ENCODE data around the gene ROR2. TPM values are rescaled to one million over a fixed set of nuclear protein-coding genes. Genes with fewer than 3 reads are reported as not detected.

Gene ROR2
- total and polyA plus RNA-seq, 2 donors (not counting 3 experiments of a cell fraction or from before 2014, with no cell fraction given) = not detected

DNA sequence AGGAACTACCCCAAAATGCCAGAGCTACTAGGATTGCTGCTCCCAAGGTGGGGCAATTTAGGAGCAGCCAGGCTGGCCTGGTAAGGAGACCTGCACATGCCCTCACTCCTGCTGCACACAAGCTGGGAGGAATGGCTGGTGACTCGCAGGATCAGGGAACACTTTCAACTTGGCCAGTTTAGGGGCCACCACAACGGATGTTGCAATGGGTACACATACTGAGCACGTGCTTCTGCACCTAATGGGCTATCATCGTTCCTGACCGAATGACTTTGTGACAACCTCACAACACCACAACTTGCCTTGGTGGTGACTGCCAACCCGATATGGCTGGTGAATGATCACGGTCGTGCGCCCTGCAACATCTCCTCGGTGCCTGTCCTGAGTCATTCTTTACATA lies 172.0 kb downstream of the ROR2 start:
- Histone ChIP-seq H4K20me1 (replicated peaks; ENCODE audit: control insufficient read depth, extremely low read depth, insufficient read depth, low read length) (no peaks in the 10 kb centered on the region), H3K9me1 (replicated peaks; ENCODE audit: control insufficient read depth, extremely low read depth, insufficient read depth, low read length) (no peaks in the 10 kb centered on the region), H2AFZ (ENCODE audit: low read depth, low read length) (no peak overlapping the region), H3K9me3 (replicated peaks; ENCODE audit: control insufficient read depth, insufficient read depth, low read length) (no peaks in the 10 kb centered on the region), H3K27me3 (ENCODE audit: control insufficient read depth in 2 of 2, insufficient read depth in 2 of 2, low read length in 2 of 2) (no peaks in the 10 kb centered on the region), H3K79me2 (ENCODE audit: control insufficient read depth, insufficient read depth, low read length) (no peaks in the 10 kb centered on the region), H3K9ac (replicated peaks; ENCODE audit: extremely low read depth, insufficient read depth, low read length) (no peak overlapping the region), H3K4me1 (ENCODE audit: control insufficient read depth, extremely low read depth, insufficient read depth, low read length) (no peaks in the 10 kb centered on the region), H3K27ac (ENCODE audit: insufficient read depth, low read depth, low read length) (no peak overlapping the region), H3K4me2 (ENCODE audit: insufficient read depth, low read length) (no peak overlapping the region), H3K4me3 (replicated peaks in 1 of 3; ENCODE audit: insufficient read depth in 1 of 3, low read depth in 1 of 3, low read length in 3 of 3) (no peak overlapping the region), H3K36me3 (ENCODE audit: control insufficient read depth in 2 of 2, extremely low read depth in 1 of 2, insufficient read depth in 2 of 2, low read length in 2 of 2) (no peaks in the 10 kb centered on the region)
- ChIA-PET CTCF (no interaction called here), POLR2A (no interaction called here)
- TF ChIP-seq POLR2AphosphoS5 (IDR thresholded peaks at IDR 0.05; ENCODE audit: insufficient read depth, low read depth, low read length) (no peak), EZH2 (IDR thresholded peaks at IDR 0.05; ENCODE audit: borderline replicate concordance, low read depth, low read length, severe bottlenecking) (no peak), MYC (IDR thresholded peaks at IDR 0.05; ENCODE audit: low read depth, low read length) (no peak), JUN (IDR thresholded peaks at IDR 0.05; ENCODE audit: borderline replicate concordance, insufficient read depth, insufficient read length, low read depth) (no peak), POLR2A (IDR thresholded peaks at IDR 0.05; ENCODE audit: low read depth, low read length) (no peak), GATA2 (IDR thresholded peaks at IDR 0.05; ENCODE audit: insufficient read depth, insufficient read length, low read depth, low read length) (no peak), FOS (IDR thresholded peaks at IDR 0.05; ENCODE audit: borderline replicate concordance, insufficient read depth, low read length) (no peak)
- TF ChIP-seq, protein P1, sequence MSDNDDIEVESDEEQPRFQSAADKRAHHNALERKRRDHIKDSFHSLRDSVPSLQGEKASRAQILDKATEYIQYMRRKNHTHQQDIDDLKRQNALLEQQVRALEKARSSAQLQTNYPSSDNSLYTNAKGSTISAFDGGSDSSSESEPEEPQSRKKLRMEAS (IDR thresholded peaks at IDR 0.05; ENCODE audit: insufficient read depth, insufficient read length) = no peak
- TF ChIP-seq, protein P2, sequence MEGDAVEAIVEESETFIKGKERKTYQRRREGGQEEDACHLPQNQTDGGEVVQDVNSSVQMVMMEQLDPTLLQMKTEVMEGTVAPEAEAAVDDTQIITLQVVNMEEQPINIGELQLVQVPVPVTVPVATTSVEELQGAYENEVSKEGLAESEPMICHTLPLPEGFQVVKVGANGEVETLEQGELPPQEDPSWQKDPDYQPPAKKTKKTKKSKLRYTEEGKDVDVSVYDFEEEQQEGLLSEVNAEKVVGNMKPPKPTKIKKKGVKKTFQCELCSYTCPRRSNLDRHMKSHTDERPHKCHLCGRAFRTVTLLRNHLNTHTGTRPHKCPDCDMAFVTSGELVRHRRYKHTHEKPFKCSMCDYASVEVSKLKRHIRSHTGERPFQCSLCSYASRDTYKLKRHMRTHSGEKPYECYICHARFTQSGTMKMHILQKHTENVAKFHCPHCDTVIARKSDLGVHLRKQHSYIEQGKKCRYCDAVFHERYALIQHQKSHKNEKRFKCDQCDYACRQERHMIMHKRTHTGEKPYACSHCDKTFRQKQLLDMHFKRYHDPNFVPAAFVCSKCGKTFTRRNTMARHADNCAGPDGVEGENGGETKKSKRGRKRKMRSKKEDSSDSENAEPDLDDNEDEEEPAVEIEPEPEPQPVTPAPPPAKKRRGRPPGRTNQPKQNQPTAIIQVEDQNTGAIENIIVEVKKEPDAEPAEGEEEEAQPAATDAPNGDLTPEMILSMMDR (IDR thresholded peaks at IDR 0.05; ENCODE audit: extremely low read depth in 1 of 2, insufficient read depth in 1 of 2, low read depth in 1 of 2, low read length in 2 of 2) = no peak
- dilution Hi-C loops (cut with MboI; ENCODE audit: extremely low pct_ligation_motif_present, low sequenced_read_pairs) (no loop called here), intact Hi-C loops (cut with micrococcal nuclease) (no loop called here)
- no peak for DNase-seq (ENCODE audit: low read depth, low spot score)
- FAIRE-seq = no peak
- no TSS peak for BruUV-seq (replicated peaks)

All from endothelial cell of umbilical vein (primary cell).